22Rv1 (cell line): ENCODE data around the gene NRN1.

ENCODE experiments used
- H3K27ac ChIP-seq: fragments of 450-650 bp; 2 replicates; pipeline ENCODE4 v1.5.1; 2017
- CTCF ChIP-seq: fragments of 450-650 bp; IDR thresholded peaks from 2 replicates; pipeline ENCODE4 v1.5.1; 2017; ENCODE audit warnings: mild to moderate bottlenecking
- ZFX ChIP-seq: fragments of 450-650 bp; IDR thresholded peaks from 2 replicates; pipeline ENCODE4 v1.6.1; 2017; ENCODE audit warnings: antibody characterized with exemption, borderline replicate concordance

NRN1 gene

GRCh38 chr6:5995658-5995948 lies 11.1 kb downstream of the NRN1 start:
- TF ChIP-seq CTCF (no peak), ZFX (no peak)
- no peak overlapping the region for H3K27ac ChIP-seq

DNA sequence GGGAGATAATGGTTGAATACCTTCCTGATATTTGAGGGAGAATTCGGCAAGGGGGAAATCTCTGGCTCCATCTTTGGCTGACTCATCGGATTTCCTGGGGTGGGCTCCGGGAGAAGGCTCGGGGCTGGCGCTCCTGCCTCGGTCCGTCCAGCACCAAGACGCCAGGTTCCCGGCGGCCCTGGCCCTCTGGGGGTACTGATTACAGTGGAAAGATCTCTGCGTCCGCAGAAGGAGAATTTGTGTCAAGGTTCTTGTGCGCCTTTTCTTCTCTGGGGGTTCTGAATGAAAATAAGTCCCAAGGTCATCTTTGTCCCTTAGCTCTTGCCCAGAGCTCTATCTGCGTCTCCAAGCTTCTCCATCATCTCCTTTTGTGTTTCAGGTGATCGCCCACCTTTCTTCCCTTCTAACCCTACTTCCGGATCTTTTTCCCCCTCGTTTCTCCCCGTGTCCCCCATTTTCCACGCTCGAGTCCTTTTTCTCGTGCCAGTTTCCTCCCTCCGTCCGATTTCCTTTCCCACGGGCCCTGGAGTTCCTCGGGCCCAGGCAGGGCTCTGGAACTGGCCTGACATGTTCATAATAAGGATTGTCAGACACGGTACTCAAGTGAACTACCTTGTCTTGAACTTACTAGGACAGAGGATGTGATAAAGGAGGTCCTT lies 11.6 kb downstream of the NRN1 start:
- H3K27ac ChIP-seq, result no peak overlapping the region
- TF ChIP-seq CTCF, result no peak
- TF ChIP-seq ZFX, result no peak

GRCh38 chr6:5994234-5994998 lies 12.3 kb downstream of the NRN1 start:
- TF ChIP-seq CTCF, result no peak
- no peak for TF ChIP-seq ZFX
- H3K27ac ChIP-seq, result no peak overlapping the region

DNA sequence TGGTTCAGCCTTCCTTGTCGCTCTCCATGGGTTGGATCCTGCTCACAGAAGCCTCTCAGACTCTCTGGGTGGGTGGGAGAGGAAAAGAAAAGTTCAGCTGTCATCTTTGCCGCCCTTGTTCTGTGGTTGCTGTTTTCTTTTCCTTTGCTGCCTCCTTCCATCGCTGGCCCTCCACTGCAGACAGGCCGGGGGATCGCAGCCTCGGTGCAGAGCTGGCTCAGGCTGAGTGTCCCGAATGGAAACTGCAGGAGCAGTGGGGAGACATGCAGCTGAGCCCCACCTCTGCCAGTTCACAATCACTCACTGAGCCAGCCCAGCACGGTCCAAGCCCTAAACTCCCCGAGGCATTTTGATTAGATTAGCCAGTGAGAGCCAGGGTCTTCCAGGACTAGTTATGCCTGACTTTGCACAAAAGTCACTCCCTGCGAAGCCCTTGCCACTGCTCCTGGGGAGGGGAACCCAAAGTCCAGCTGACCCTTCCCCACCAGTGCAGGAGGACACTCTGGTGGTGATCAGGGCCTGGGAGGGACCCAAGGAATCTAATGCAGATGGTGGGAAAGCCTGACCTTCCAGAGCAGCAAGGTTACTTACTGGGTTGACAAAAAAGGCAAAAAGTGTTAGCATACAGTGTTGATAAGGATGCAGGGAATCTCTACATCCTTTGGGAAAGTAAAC lies 14.0 kb downstream of the NRN1 start:
- H3K27ac ChIP-seq, result no peak overlapping the region
- TF ChIP-seq ZFX, result no peak
- no peak for TF ChIP-seq CTCF

- H3K27ac ChIP-seq, result no peak overlapping the region
- TF ChIP-seq CTCF, result no peak
Measured at GRCh38 chr6:5990786-5991185, 15.9 kb downstream of the NRN1 start.

- H3K27ac ChIP-seq, result no peak overlapping the region
- TF ChIP-seq CTCF (no peak), ZFX (no peak)
Measured at GRCh38 chr6:5989141-5989723, 17.5 kb downstream of the NRN1 start.

- TF ChIP-seq CTCF, result no peak
- TF ChIP-seq ZFX, result no peak
- H3K27ac ChIP-seq, result no peak overlapping the region
Measured at GRCh38 chr6:5986861-5987260, 19.9 kb downstream of the NRN1 start.
